C4-2B (cell line): Measurements from ENCODE around the gene FAM83G.
"Not testable (repeated sequence)": the region's sequence is repeated elsewhere in the genome, so short reads cannot be mapped to it uniquely, and the experiment has no call there.

ENCODE experiments used
- ZFX ChIP-seq: fragments of 450-650 bp; IDR thresholded peaks from 2 replicates; pipeline ENCODE4 v1.6.1; 2017
- TF ChIP-seq, protein P1 (sequence below): fragments of 450-650 bp; conservative IDR thresholded peaks from 2 replicates; pipeline ENCODE4 v1.5.1; 2017; ENCODE audit warnings: mild to moderate bottlenecking

DNA sequence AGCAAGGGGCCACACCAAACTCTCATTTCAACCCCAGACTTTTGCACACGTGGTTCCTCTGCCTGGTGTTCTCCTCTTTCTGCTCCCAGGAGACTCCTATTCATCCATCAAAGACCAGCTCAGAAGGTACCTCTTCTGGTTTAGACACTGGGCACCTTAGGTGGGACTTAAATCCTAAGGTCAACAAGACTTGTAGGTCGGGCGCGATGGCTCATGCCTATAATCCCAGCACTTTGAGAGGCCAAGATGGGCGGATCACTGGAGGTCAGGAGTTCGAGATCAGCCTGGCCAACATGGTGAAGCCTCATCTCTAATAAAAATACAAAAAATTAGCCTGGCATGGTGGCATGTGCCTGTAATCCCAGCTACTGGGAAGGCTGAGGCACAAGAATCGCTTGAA lies 42.9 kb upstream of the FAM83G start:
- TF ChIP-seq, protein P1, sequence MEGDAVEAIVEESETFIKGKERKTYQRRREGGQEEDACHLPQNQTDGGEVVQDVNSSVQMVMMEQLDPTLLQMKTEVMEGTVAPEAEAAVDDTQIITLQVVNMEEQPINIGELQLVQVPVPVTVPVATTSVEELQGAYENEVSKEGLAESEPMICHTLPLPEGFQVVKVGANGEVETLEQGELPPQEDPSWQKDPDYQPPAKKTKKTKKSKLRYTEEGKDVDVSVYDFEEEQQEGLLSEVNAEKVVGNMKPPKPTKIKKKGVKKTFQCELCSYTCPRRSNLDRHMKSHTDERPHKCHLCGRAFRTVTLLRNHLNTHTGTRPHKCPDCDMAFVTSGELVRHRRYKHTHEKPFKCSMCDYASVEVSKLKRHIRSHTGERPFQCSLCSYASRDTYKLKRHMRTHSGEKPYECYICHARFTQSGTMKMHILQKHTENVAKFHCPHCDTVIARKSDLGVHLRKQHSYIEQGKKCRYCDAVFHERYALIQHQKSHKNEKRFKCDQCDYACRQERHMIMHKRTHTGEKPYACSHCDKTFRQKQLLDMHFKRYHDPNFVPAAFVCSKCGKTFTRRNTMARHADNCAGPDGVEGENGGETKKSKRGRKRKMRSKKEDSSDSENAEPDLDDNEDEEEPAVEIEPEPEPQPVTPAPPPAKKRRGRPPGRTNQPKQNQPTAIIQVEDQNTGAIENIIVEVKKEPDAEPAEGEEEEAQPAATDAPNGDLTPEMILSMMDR = not testable (repeated sequence)
- TF ChIP-seq ZFX = not testable (repeated sequence)
